HG03575 (cell line): ENCODE measurements around the gene HOOK2.

Source experiments
- ATAC-seq: cut with Tn5 transposase; IDR thresholded peaks from one replicate; pipeline ENCODE4 v1.9.1; 2021; ENCODE audit not compliant: unreplicated experiment, insufficient number of reproducible peaks, low FRiP score; ENCODE audit errors: extremely low read depth

The HOOK2 gene

GRCh38 chr19:12784394-12784870, 9.1 kb upstream of the HOOK2 start:
- ATAC-seq = no peak

GRCh38 chr19:12783849-12784393, 8.6 kb upstream of the HOOK2 start:
- no peak for ATAC-seq

GRCh38 chr19:12783291-12783848, 8.0 kb upstream of the HOOK2 start:
- no peak for ATAC-seq

GRCh38 chr19:12782424-12783290, 7.3 kb upstream of the HOOK2 start:
- ATAC-seq = no peak

- ATAC-seq = no peak
Measured at GRCh38 chr19:12782174-12782423, 6.7 kb upstream of the HOOK2 start.

GRCh38 chr19:12779162-12779993, 4.0 kb upstream of the HOOK2 start:
- ATAC-seq = no peak

- no peak for ATAC-seq
Measured at GRCh38 chr19:12778905-12779161, 3.5 kb upstream of the HOOK2 start.

- ATAC-seq = no peak
Measured at GRCh38 chr19:12778017-12778904, 2.9 kb upstream of the HOOK2 start.

- ATAC-seq = no peak
Measured at GRCh38 chr19:12777217-12778016, 2.1 kb upstream of the HOOK2 start.

- no peak for ATAC-seq
Measured at GRCh38 chr19:12773571-12773970, 1.8 kb downstream of the HOOK2 start.

- ATAC-seq = no peak
Measured at GRCh38 chr19:12772323-12772722, 3.0 kb downstream of the HOOK2 start.

- ATAC-seq = no peak
Measured at GRCh38 chr19:12770922-12771321, 4.4 kb downstream of the HOOK2 start.

- no peak for ATAC-seq
Measured at GRCh38 chr19:12769689-12770088, 5.7 kb downstream of the HOOK2 start.

- no peak for ATAC-seq
Measured at GRCh38 chr19:12767666-12768065, 7.7 kb downstream of the HOOK2 start.

- no peak for ATAC-seq
Measured at GRCh38 chr19:12767150-12767549, 8.2 kb downstream of the HOOK2 start.

GRCh38 chr19:12766051-12766521, 9.3 kb downstream of the HOOK2 start:
- ATAC-seq = no peak

GRCh38 chr19:12764698-12765097, 10.7 kb downstream of the HOOK2 start:
- ATAC-seq = no peak

GRCh38 chr19:12763100-12763499, 12.3 kb downstream of the HOOK2 start:
- ATAC-seq = no peak
